ENCODE results near the gene NXPE3. TPM values are rescaled to one million over a fixed set of nuclear protein-coding genes. Genes with fewer than 3 reads are reported as not detected.

The NXPE3 gene
- total and polyA plus RNA-seq, 10 of the 15 experiments (the other 5 are each of a cell fraction or from before 2014, with no cell fraction given), result 2.0 to 8.7 (median 5.2) TPM

- no peak overlapping the region for H3K9ac ChIP-seq (ENCODE audit: control insufficient read depth, insufficient read depth, low read length)
- no peak overlapping the region for H3K4me3 ChIP-seq
- H2AFZ ChIP-seq (ENCODE audit: control insufficient read depth, low read depth, low read length), result no peak overlapping the region
- no peak for TF ChIP-seq DPF2 (IDR thresholded peaks at IDR 0.05)
- no peak for TF ChIP-seq ZNF207 (IDR thresholded peaks at IDR 0.05; ENCODE audit: borderline replicate concordance)
- no peak for TF ChIP-seq BCL3 (IDR thresholded peaks at IDR 0.05; ENCODE audit: borderline replicate concordance, insufficient read depth, low read depth, low read length, poor library complexity, severe bottlenecking)
- no peak for TF ChIP-seq SUPT20H (IDR thresholded peaks at IDR 0.05; ENCODE audit: borderline replicate concordance, control insufficient read depth, low read depth, low read length)
- TF ChIP-seq YY1 (IDR thresholded peaks at IDR 0.05; ENCODE audit: low read depth, low read length), result 0 out of 2 replicates have a peak, but pooled peaks have one; percentile 16
- TF ChIP-seq FOXK2 (IDR thresholded peaks at IDR 0.05), result no peak
- 0 out of 2 replicates have a peak, but pooled peaks have one; percentile 26 for TF ChIP-seq CBX5 (IDR thresholded peaks at IDR 0.05; ENCODE audit: low read depth)
- TF ChIP-seq ZNF24 (IDR thresholded peaks at IDR 0.05), result no peak
- ATAC-seq (peak; percentile 15), FAIRE-seq (no peak), DNase-seq (ENCODE audit: low read depth, low spot score) (no peak)
- peak overlapping the region; percentile 61 for H3K4me2 ChIP-seq (ENCODE audit: control insufficient read depth, insufficient read depth)
- intact Hi-C loops (cut with micrococcal nuclease; ENCODE audit: unreplicated experiment) (no loop called here), in situ Hi-C loops (cut with MboI) (no loop called here)
- peak overlapping the region; percentile 22 for H3K27ac ChIP-seq (ENCODE audit: control insufficient read depth, insufficient read depth)
- H3K27me3 ChIP-seq (replicated peaks in 1 of 2; ENCODE audit: control insufficient read depth in 2 of 2, insufficient read depth in 2 of 2, low read length in 1 of 2), result no peaks in the 10 kb centered on the region
- CTCF ChIA-PET, result interaction anchor here (0.6 to 4.1 kb wide), 9 partner anchors 12 to 382 kb away, joined by 3 to 23 read pairs (median 4); no protein-coding TSS in a partner anchor
- SMC1A ChIA-PET (ENCODE audit: uncharacterized antibody, unreplicated experiment), result interaction anchor here (1.0 to 3.5 kb wide), 7 partner anchors 12 to 32 kb away, joined by 3 to 34 read pairs (median 7); no protein-coding TSS in a partner anchor
- WGBS (ENCODE audit: insufficient coverage, insufficient replicate concordance, low lambda C conversion rate, missing lambda C conversion rate), result 95% methylated on average over 2 of the region's 2 CpGs
- BruUV-seq (replicated peaks), result no TSS peak
- peaks cover 5% of the 10 kb centered on the region; the same call in 2 of the 3 replicates for H3K9me3 ChIP-seq (replicated peaks; ENCODE audit: control insufficient read depth, insufficient read depth, low read length)
- peaks cover 0 to 4% of the 10 kb centered on the region in 2 experiments; a peak in 1 of 4 replicates for H3K36me3 ChIP-seq (ENCODE audit: control insufficient read depth in 2 of 2, insufficient read depth in 2 of 2, low read length in 1 of 2)
- POLR2A ChIA-PET, result interaction anchor here (0.6 to 3.2 kb wide), 10 partner anchors 9 to 211 kb away, joined by 3 to 9 read pairs (median 6); no protein-coding TSS in a partner anchor
- H3K4me1 ChIP-seq (ENCODE audit: control insufficient read depth, insufficient read depth, low read length), result peaks cover 27% of the 10 kb centered on the region
- RAD21 ChIA-PET (ENCODE audit: unreplicated experiment), result interaction anchor here (0.6 to 2.0 kb wide), 14 partner anchors 7 to 383 kb away, joined by 3 to 11 read pairs (median 3); partner anchors contain the start of gene NFKBIZ
- H4K20me1 ChIP-seq (ENCODE audit: control insufficient read depth, insufficient read depth), result 0 out of 2 replicates have a peak, but pooled peaks cover 3% of the 10 kb centered on the region
- peaks cover 86% of the 10 kb centered on the region for H3K79me2 ChIP-seq (ENCODE audit: control insufficient read depth, insufficient read depth, low read length)
Observed at GRCh38 chr3:101842245-101842934, 63.4 kb downstream of the NXPE3 start.
